Right atrium auricular region (tissue), 2 donors: ENCODE measurements around the gene CRIP1. TPM values are rescaled to one million over a fixed set of nuclear protein-coding genes. Genes with fewer than 3 reads are reported as not detected.

Experiments used
- DNase-seq: peaks from one replicate; pipeline ENCODE4 v3.0.0-alpha.2; 2019; ENCODE audit warnings: low spot score
- H3K27ac ChIP-seq, 2 donors: fragments of 200-600 bp; sonication (generic); 1 replicate in 1 of 2; 2 replicates in 1 of 2; pipeline ENCODE4 v1.5.1; 2016 to 2019
- H3K27me3 ChIP-seq, 2 donors: fragments of 200-600 bp; sonication (generic); one replicate each; pipeline versions ENCODE4 v1.5.1 to v1.6.0; 2017 to 2019
- H3K36me3 ChIP-seq: fragments of 200-600 bp; sonication (generic); one replicate; pipeline ENCODE4 v1.5.1; 2016
- H3K4me1 ChIP-seq, 2 donors: fragments of 200-600 bp; sonication (generic); one replicate each; pipeline versions ENCODE4 v1.5.1 to v1.6.0; 2017 to 2019
- H3K4me3 ChIP-seq, 2 donors: fragments of 200-600 bp; sonication (generic); 1 replicate in 1 of 2; 2 replicates in 1 of 2; pipeline ENCODE4 v1.5.1; 2017 to 2019; ENCODE audit warnings: mild to moderate bottlenecking in 1 of 2, moderate library complexity in 1 of 2
- H3K9me3 ChIP-seq, 2 donors: fragments of 200-600 bp; sonication (generic); one replicate each; pipeline ENCODE4 v1.5.1; 2019
- CTCF ChIP-seq, 2 donors: fragments of 200-600 bp; sonication (generic); IDR thresholded peaks; one replicate each; pipeline ENCODE4 v1.5.1; 2019; ENCODE audit warnings: antibody characterized with exemption in 2 of 2
- total RNA-seq, 2 donors: library from RNA; depleted of rRNA; stranded (reverse); fragments of >200 nt; gene quantifications; one replicate each; pipeline ENCODE4 v1.1.0, GENCODE V29; 2016

The CRIP1 gene
- total RNA-seq = 10 to 100 TPM; 42.9 to 79.2 TPM

- Histone ChIP-seq H3K36me3 (no peaks in the 10 kb centered on the region), H3K4me3 (peak within 1 kb of the TSS; percentile 62 to 69), H3K9me3 (no peaks in the 10 kb centered on the region), H3K27ac (peak within 1 kb of the TSS; percentile 95 to 98), H3K27me3 (no peaks in the 10 kb centered on the region), H3K4me1 (peaks cover 0 to 91% of the 10 kb centered on the region in 2 donors)
- no peak for DNase-seq
- TF ChIP-seq CTCF (IDR thresholded peaks at IDR 0.05) = peak in 1 of 2 donors; percentile 8
Observed at GRCh38 chr14:105486163-105486973, at the start of gene CRIP1. CRIP1 (plus strand) TSS chr14:105486886; CDS start chr14:105487260, 374 bp downstream.

- Histone ChIP-seq H3K4me1 (no peaks in the 10 kb centered on the region), H3K4me3 (no peak overlapping the region), H3K27me3 (no peaks in the 10 kb centered on the region), H3K27ac (no peak overlapping the region), H3K36me3 (peaks cover 14% of the 10 kb centered on the region), H3K9me3 (no peaks in the 10 kb centered on the region)
- no peak for DNase-seq
- no peak for TF ChIP-seq CTCF (IDR thresholded peaks at IDR 0.05)
Observed at GRCh38 chr14:105436891-105437722, 49.6 kb upstream of the CRIP1 start.

GRCh38 chr14:105437723-105438500 is 48.8 kb upstream of the CRIP1 start:
- TF ChIP-seq CTCF (IDR thresholded peaks at IDR 0.05) = no peak
- no peak for DNase-seq
- Histone ChIP-seq H3K4me3 (no peak overlapping the region), H3K27me3 (no peaks in the 10 kb centered on the region), H3K27ac (no peak overlapping the region), H3K9me3 (no peaks in the 10 kb centered on the region), H3K4me1 (no peaks in the 10 kb centered on the region), H3K36me3 (peaks cover 22% of the 10 kb centered on the region)

- no peak overlapping the region for H3K4me3 ChIP-seq
- no peaks in the 10 kb centered on the region for H3K27me3 ChIP-seq
- H3K9me3 ChIP-seq = no peaks in the 10 kb centered on the region
- no peak for DNase-seq
- H3K36me3 ChIP-seq = peaks cover 27% of the 10 kb centered on the region
- no peak for TF ChIP-seq CTCF (IDR thresholded peaks at IDR 0.05)
- H3K27ac ChIP-seq = no peak overlapping the region
- H3K4me1 ChIP-seq = no peaks in the 10 kb centered on the region
Observed at GRCh38 chr14:105439179-105439578, 47.5 kb upstream of the CRIP1 start.

GRCh38 chr14:105439710-105440553 is 46.8 kb upstream of the CRIP1 start:
- H3K27me3 ChIP-seq = no peaks in the 10 kb centered on the region
- H3K4me3 ChIP-seq = no peak overlapping the region
- H3K36me3 ChIP-seq = peaks cover 27% of the 10 kb centered on the region
- TF ChIP-seq CTCF (IDR thresholded peaks at IDR 0.05) = no peak
- no peaks in the 10 kb centered on the region for H3K9me3 ChIP-seq
- no peak overlapping the region for H3K27ac ChIP-seq
- DNase-seq = no peak
- no peaks in the 10 kb centered on the region for H3K4me1 ChIP-seq
